Measurements from ENCODE around the gene CPAMD8. TPM values are rescaled to one million over a fixed set of nuclear protein-coding genes. Genes with fewer than 3 reads are reported as not detected.

Gene CPAMD8
- total and polyA plus RNA-seq, 2 of the 8 experiments (the other 6 are each of a cell fraction or from before 2014, with no cell fraction given): 6.1 to 9.2 TPM

- TF ChIP-seq ATF3 (IDR thresholded peaks at IDR 0.05; ENCODE audit: insufficient read depth, low read depth, low read length) (no peak), ASH2L (IDR thresholded peaks at IDR 0.05; ENCODE audit: low read length) (no peak), CTCF (IDR thresholded peaks at IDR 0.05; ENCODE audit: control extremely low read depth in 1 of 3, insufficient read depth in 1 of 3, low read depth in 1 of 3, low read length in 3 of 3) (no peak), CBX8 (IDR thresholded peaks at IDR 0.05; ENCODE audit: borderline replicate concordance, low read depth, low read length) (no peak), FOSL1 (IDR thresholded peaks at IDR 0.05; ENCODE audit: insufficient read depth, low read depth, low read length) (no peak)
Observed at GRCh38 chr19:16977306-16977705, 49.3 kb downstream of the CPAMD8 start (continued).

Data from H1 (cell line).